Suprapubic skin (tissue), 4 donors: Measurements from ENCODE around the gene TNFSF11. TPM values are rescaled to one million over a fixed set of nuclear protein-coding genes. Genes with fewer than 3 reads are reported as not detected.

Experiments
- DNase-seq, 2 donors: peaks; one replicate each; pipeline ENCODE4 v3.0.0-alpha.2; 2019; ENCODE audit warnings: low spot score in 2 of 2
- H3K27ac ChIP-seq: fragments of 200-600 bp; sonication (generic); one replicate; pipeline ENCODE4 v1.5.1; 2019
- H3K27me3 ChIP-seq: fragments of 200-600 bp; sonication (generic); one replicate; pipeline ENCODE4 v1.5.1; 2019
- H3K36me3 ChIP-seq: fragments of 200-600 bp; sonication (generic); one replicate; pipeline ENCODE4 v1.5.1; 2019
- H3K4me1 ChIP-seq: fragments of 200-600 bp; sonication (generic); one replicate; pipeline ENCODE4 v1.5.1; 2019
- H3K4me3 ChIP-seq: fragments of 200-600 bp; sonication (generic); one replicate; pipeline ENCODE4 v1.5.1; 2019; ENCODE audit warnings: mild to moderate bottlenecking
- H3K9me3 ChIP-seq: fragments of 200-600 bp; sonication (generic); one replicate; pipeline ENCODE4 v1.5.1; 2019
- CTCF ChIP-seq, 2 donors: fragments of 200-600 bp in 1 of 2; fragments of 450-650 bp in 1 of 2; sonication (generic) in 1 of 2; IDR thresholded peaks; one replicate each; pipeline ENCODE4 v1.5.1; 2016 to 2019; ENCODE audit warnings: antibody characterized with exemption in 2 of 2, mild to moderate bottlenecking in 1 of 2, moderate library complexity in 1 of 2
- EP300 ChIP-seq: sonication (generic); formaldehyde crosslinking; IDR thresholded peaks from one replicate; pipeline ENCODE4 v1.6.1; 2017; ENCODE audit warnings: antibody characterized with exemption
- POLR2A ChIP-seq, 2 donors: fragments of 450-650 bp; IDR thresholded peaks; one replicate each; pipeline ENCODE4 v1.6.1; 2017; ENCODE audit warnings: antibody characterized with exemption in 2 of 2, mild to moderate bottlenecking in 2 of 2, moderate library complexity in 2 of 2
- POLR2AphosphoS5 ChIP-seq, 3 donors: sonication (generic); formaldehyde crosslinking; IDR thresholded peaks; one replicate each; pipeline ENCODE4 v1.6.1; 2017; ENCODE audit warnings: antibody characterized with exemption in 3 of 3
- WGBS: methylation state at CpG from one replicate; pipeline ENCODE4 v1.1.5; 2018; 5-methylcytosine and 5-hydroxymethylcytosine counted together
- total RNA-seq, 4 donors: library from RNA; depleted of rRNA; stranded (reverse); fragments of >200 nt; gene quantifications; one replicate each; pipeline ENCODE4 v1.1.0, GENCODE V29; 2016

Gene TNFSF11
- total RNA-seq, 4 donors from 2014 or later: 0.62 TPM; not detected in 3

GRCh38 chr13:42577538-42577937 is 3.6 kb downstream of the TNFSF11 start:
- no peak for TF ChIP-seq CTCF (IDR thresholded peaks at IDR 0.05)
- TF ChIP-seq POLR2AphosphoS5 (IDR thresholded peaks at IDR 0.05): no peak
- no peak for TF ChIP-seq POLR2A (IDR thresholded peaks at IDR 0.05)
- no peak for TF ChIP-seq EP300
- Histone ChIP-seq H3K9me3 (no peaks in the 10 kb centered on the region), H3K36me3 (no peaks in the 10 kb centered on the region), H3K4me1 (peaks cover 15% of the 10 kb centered on the region), H3K27ac (no peak overlapping the region), H3K27me3 (peaks cover 37% of the 10 kb centered on the region), H3K4me3 (no peak overlapping the region)
- WGBS: 60% methylated on average over 4 of the region's 4 CpGs
- no peak for DNase-seq

- Histone ChIP-seq H3K36me3 (no peaks in the 10 kb centered on the region), H3K4me1 (no peaks in the 10 kb centered on the region), H3K27me3 (peaks cover 11% of the 10 kb centered on the region), H3K4me3 (no peak overlapping the region), H3K9me3 (no peaks in the 10 kb centered on the region), H3K27ac (no peak overlapping the region)
- DNase-seq: no peak
- TF ChIP-seq POLR2AphosphoS5 (IDR thresholded peaks at IDR 0.05) (no peak), POLR2A (IDR thresholded peaks at IDR 0.05) (no peak), EP300 (no peak), CTCF (IDR thresholded peaks at IDR 0.05) (no peak)
- 64% methylated on average over 6 of the region's 6 CpGs for WGBS
Measured at GRCh38 chr13:42580644-42581043, 6.7 kb downstream of the TNFSF11 start.

- Histone ChIP-seq H3K36me3 (no peaks in the 10 kb centered on the region), H3K4me1 (no peaks in the 10 kb centered on the region), H3K27me3 (peaks cover 5% of the 10 kb centered on the region), H3K27ac (no peak overlapping the region), H3K9me3 (no peaks in the 10 kb centered on the region), H3K4me3 (no peak overlapping the region)
- 67% methylated on average over 4 of the region's 4 CpGs for WGBS
- TF ChIP-seq POLR2A (IDR thresholded peaks at IDR 0.05): no peak
- no peak for TF ChIP-seq CTCF (IDR thresholded peaks at IDR 0.05)
- no peak for TF ChIP-seq EP300
- TF ChIP-seq POLR2AphosphoS5 (IDR thresholded peaks at IDR 0.05): no peak
- DNase-seq: no peak
Measured at GRCh38 chr13:42581427-42581826, 7.5 kb downstream of the TNFSF11 start.

GRCh38 chr13:42591602-42592001 is 17.6 kb downstream of the TNFSF11 start:
- TF ChIP-seq EP300 (no peak), POLR2AphosphoS5 (IDR thresholded peaks at IDR 0.05) (no peak)
- no peak for DNase-seq
- 79% methylated on average over 4 of the region's 4 CpGs for WGBS
- Histone ChIP-seq H3K9me3 (no peaks in the 10 kb centered on the region), H3K4me1 (peaks cover 3% of the 10 kb centered on the region), H3K27me3 (peaks cover 7% of the 10 kb centered on the region), H3K36me3 (no peaks in the 10 kb centered on the region), H3K27ac (no peak overlapping the region), H3K4me3 (no peak overlapping the region)

GRCh38 chr13:42592915-42593900 is 19.3 kb downstream of the TNFSF11 start:
- TF ChIP-seq POLR2AphosphoS5 (IDR thresholded peaks at IDR 0.05): no peak
- no peak for TF ChIP-seq EP300
- no peak for TF ChIP-seq CTCF (IDR thresholded peaks at IDR 0.05)
- TF ChIP-seq POLR2A (IDR thresholded peaks at IDR 0.05): no peak
- H3K4me3 ChIP-seq: no peak overlapping the region
- H3K36me3 ChIP-seq: no peaks in the 10 kb centered on the region
- H3K9me3 ChIP-seq: no peaks in the 10 kb centered on the region
- no peak overlapping the region for H3K27ac ChIP-seq
- H3K4me1 ChIP-seq: peaks cover 3% of the 10 kb centered on the region
- H3K27me3 ChIP-seq: peaks cover 7% of the 10 kb centered on the region
- WGBS: 54% methylated on average over 8 of the region's 8 CpGs
- no peak for DNase-seq
